Keratinocyte (primary cell): Measurements from ENCODE around the gene UBE2L6.

Experiments
- CTCF ChIP-seq, 3 experiments: IDR thresholded peaks in 1 of 3; conservative IDR thresholded peaks in 1 of 3; optimal IDR thresholded peaks in 1 of 3; 2 replicates in 2 of 3; 3 replicates in 1 of 3; pipeline versions ENCODE3 to v1.5.1; 2011; ENCODE audit warnings: low read length in 3 of 3, mild to moderate bottlenecking in 3 of 3, moderate library complexity in 2 of 3, control low read depth in 1 of 3, inconsistent platforms in 1 of 3; ENCODE audit not compliant: insufficient read depth in 2 of 3; ENCODE audit errors: extremely low read depth in 1 of 3
- EZH2 ChIP-seq: IDR thresholded peaks from one replicate; pipeline ENCODE4 v1.6.1; 2012; ENCODE audit warnings: inconsistent platforms, mild to moderate bottlenecking, low read length, moderate library complexity

- no peak for TF ChIP-seq CTCF (optimal IDR thresholded peaks at IDR 0.05 in 1 of 3, IDR thresholded peaks at IDR 0.05 in 1 of 3, conservative IDR thresholded peaks at IDR 0.05 in 1 of 3; ENCODE audit: extremely low read depth in 1 of 3, insufficient read depth in 2 of 3, low read length in 3 of 3)
- TF ChIP-seq EZH2: no peak
Observed at GRCh38 chr11:57529012-57529411, 38.5 kb downstream of the UBE2L6 start.
